Progenitor cell of endocrine pancreas (in vitro differentiated cells): ENCODE measurements around the gene SYVN1. TPM values are rescaled to one million over a fixed set of nuclear protein-coding genes. Genes with fewer than 3 reads are reported as not detected.

Experiments
- DNase-seq: peaks from one replicate; pipeline ENCODE4 v3.0.0; 2021; ENCODE audit warnings: low spot score; ENCODE audit not compliant: unreplicated experiment
- H3K27ac Mint-ChIP-seq: 2 replicates; pipeline ENCODE4 v1.8.0; 2021; ENCODE audit warnings: mild to moderate bottlenecking, moderate library complexity, mixed read lengths
- H3K27me3 Mint-ChIP-seq: 2 replicates; pipeline ENCODE4 v1.8.0; 2021; ENCODE audit warnings: mixed read lengths
- H3K36me3 Mint-ChIP-seq: 2 replicates; pipeline ENCODE4 v1.8.0; 2022; ENCODE audit warnings: mixed read lengths; ENCODE audit not compliant: insufficient read depth
- H3K4me1 Mint-ChIP-seq: 2 replicates; pipeline ENCODE4 v1.8.0; 2021; ENCODE audit warnings: low read depth, mixed read lengths
- H3K4me3 Mint-ChIP-seq: 2 replicates; pipeline ENCODE4 v1.8.0; 2021; ENCODE audit warnings: low read depth, mild to moderate bottlenecking, moderate library complexity, mixed read lengths
- H3K9me3 Mint-ChIP-seq: 2 replicates; pipeline ENCODE4 v1.8.0; 2021; ENCODE audit warnings: low read depth, mixed read lengths
- CTCF ChIP-seq: fragments of 200-600 bp; sonication (generic); IDR thresholded peaks from one replicate; pipeline ENCODE4 v1.5.0; 2021; ENCODE audit warnings: antibody characterized with exemption, mild to moderate bottlenecking; ENCODE audit not compliant: unreplicated experiment
- total RNA-seq: library from RNA; stranded (reverse); gene quantifications from 2 replicates; pipeline ENCODE4 v1.2.1, GENCODE V29; 2021

SYVN1 gene
- total RNA-seq, 1 donor from 2014 or later: 48.4 TPM

GRCh38 chr11:65136515-65137096 lies 2.3 kb upstream of the SYVN1 start:
- no peaks in the 10 kb centered on the region for H3K36me3 Mint-ChIP-seq
- peaks cover 7% of the 10 kb centered on the region for H3K27me3 Mint-ChIP-seq
- no peaks in the 10 kb centered on the region for H3K9me3 Mint-ChIP-seq
- H3K4me1 Mint-ChIP-seq: peaks cover 20% of the 10 kb centered on the region
- TF ChIP-seq CTCF: no peak
- DNase-seq: no peak
- peak overlapping the region; percentile 55 for H3K4me3 Mint-ChIP-seq
- H3K27ac Mint-ChIP-seq: peak overlapping the region; percentile 92

GRCh38 chr11:65135633-65136145 lies 1.4 kb upstream of the SYVN1 start:
- H3K4me1 Mint-ChIP-seq: peaks cover 20% of the 10 kb centered on the region
- H3K4me3 Mint-ChIP-seq: peak overlapping the region; percentile 98
- peaks cover 3% of the 10 kb centered on the region for H3K27me3 Mint-ChIP-seq
- H3K27ac Mint-ChIP-seq: peak overlapping the region; percentile 100
- peaks cover 4% of the 10 kb centered on the region for H3K36me3 Mint-ChIP-seq
- no peak for TF ChIP-seq CTCF
- DNase-seq: no peak
- no peaks in the 10 kb centered on the region for H3K9me3 Mint-ChIP-seq

GRCh38 chr11:65134952-65135632 lies 773 bp upstream of the SYVN1 start:
- Mint-ChIP-seq H3K27ac (peak overlapping the region; percentile 100), H3K36me3 (peaks cover 4% of the 10 kb centered on the region), H3K9me3 (no peaks in the 10 kb centered on the region), H3K4me1 (peaks cover 20% of the 10 kb centered on the region), H3K4me3 (peak overlapping the region; percentile 98), H3K27me3 (no peaks in the 10 kb centered on the region)
- TF ChIP-seq CTCF: no peak
- peak; percentile 80 for DNase-seq

- H3K4me3 Mint-ChIP-seq: peak overlapping the region; percentile 98
- no peak for DNase-seq
- H3K36me3 Mint-ChIP-seq: peaks cover 4% of the 10 kb centered on the region
- H3K9me3 Mint-ChIP-seq: no peaks in the 10 kb centered on the region
- no peak for TF ChIP-seq CTCF
- H3K4me1 Mint-ChIP-seq: peaks cover 20% of the 10 kb centered on the region
- peak overlapping the region; percentile 100 for H3K27ac Mint-ChIP-seq
- no peaks in the 10 kb centered on the region for H3K27me3 Mint-ChIP-seq
These were observed 595 bp downstream of the SYVN1 start for GRCh38 chr11:65133724-65134123.

GRCh38 chr11:65132988-65133700 lies 1.2 kb downstream of the SYVN1 start:
- H3K4me3 Mint-ChIP-seq: peak overlapping the region; percentile 98
- H3K9me3 Mint-ChIP-seq: no peaks in the 10 kb centered on the region
- H3K4me1 Mint-ChIP-seq: peaks cover 20% of the 10 kb centered on the region
- DNase-seq: no peak
- TF ChIP-seq CTCF: no peak
- peak overlapping the region; percentile 100 for H3K27ac Mint-ChIP-seq
- no peaks in the 10 kb centered on the region for H3K27me3 Mint-ChIP-seq
- peaks cover 4% of the 10 kb centered on the region for H3K36me3 Mint-ChIP-seq
